Glomerular visceral epithelial cell (primary cell): ENCODE measurements around the gene ACVR1.
"Not testable (repeated sequence)": the region's sequence is repeated elsewhere in the genome, so short reads cannot be mapped to it uniquely, and the experiment has no call there.

ENCODE experiments used
- DNase-seq: peaks from one replicate; pipeline ENCODE4 v3.0.0-alpha.2; 2016; ENCODE audit errors: extremely low spot score

ACVR1 gene

GRCh38 chr2:157761520-157761919 is 114.6 kb downstream of the ACVR1 start:
- peak; percentile 20 for DNase-seq

DNA sequence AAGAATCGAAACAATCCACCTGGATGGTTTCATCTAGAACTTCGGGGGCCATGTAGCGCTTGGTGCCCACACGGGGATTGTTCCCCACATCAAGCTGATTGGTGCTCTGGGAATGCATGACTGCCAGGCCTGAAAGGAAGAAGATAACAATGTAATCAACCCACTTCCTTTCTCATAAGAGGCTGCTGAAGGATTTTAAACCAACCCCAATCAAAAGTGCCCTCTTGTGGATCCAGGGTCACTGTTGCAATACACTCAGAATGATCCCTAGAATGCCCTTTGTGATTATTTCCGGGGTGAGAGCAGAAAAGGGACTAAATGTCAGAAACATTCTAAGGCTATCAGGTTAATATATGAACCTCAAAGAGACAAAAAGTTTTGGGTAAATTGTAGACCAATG is 115.2 kb downstream of the ACVR1 start:
- DNase-seq: no peak

DNA sequence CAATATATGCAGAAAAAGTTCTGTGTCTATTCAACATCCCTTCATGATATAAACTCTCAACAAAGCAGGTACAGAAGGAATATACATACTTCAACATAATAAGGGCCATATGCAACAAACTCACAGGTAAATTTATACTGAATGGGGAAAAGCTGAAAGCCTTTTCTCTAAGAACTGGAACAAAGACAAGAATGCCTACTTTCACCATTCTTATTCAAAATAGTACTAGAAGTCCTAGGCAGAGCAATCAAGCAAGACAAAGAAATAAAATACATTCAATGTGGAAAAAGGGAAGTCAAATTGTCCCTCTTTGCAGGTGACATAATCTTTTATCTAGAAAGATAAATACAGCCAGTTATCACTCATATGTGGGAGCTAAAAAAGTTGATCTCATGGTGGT is 116.3 kb downstream of the ACVR1 start:
- no peak for DNase-seq

DNA sequence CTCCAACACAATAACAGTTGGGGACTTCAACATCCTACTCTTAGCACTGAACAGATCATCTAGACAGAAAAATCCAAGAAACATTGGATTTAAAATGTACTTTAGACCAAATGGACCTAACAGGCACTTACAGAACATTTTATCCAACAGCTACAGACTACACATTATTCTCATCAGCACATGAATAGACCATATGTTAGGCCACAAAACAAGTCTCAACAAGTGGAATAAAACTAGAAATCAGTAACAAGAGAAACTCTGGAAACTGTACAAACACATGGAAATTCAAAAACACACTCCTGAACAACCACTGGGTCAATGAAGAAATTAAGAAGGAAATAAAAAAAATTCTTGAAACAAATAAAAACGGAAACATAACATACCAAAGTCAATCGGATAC is 117.5 kb downstream of the ACVR1 start:
- DNase-seq: no peak

- no peak for DNase-seq
These were observed 118.6 kb downstream of the ACVR1 start for GRCh38 chr2:157757500-157757899.

DNA sequence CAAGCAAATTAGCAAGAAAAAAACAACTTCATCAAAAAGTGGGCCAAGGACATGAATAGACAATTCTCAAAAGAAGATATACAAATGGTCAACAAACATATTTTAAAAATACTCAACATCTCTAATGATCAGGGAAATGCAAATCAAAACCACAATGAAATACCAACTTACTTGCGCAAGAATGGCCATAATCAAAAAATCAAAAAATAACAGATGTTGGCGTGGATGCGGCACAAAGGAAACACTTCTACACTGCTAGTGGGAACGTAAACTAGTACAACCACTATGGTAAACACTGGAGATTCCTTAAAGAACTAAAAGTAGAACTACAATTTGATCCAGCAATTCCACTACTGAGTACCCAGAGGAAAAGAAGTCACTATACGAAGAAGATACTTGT is 119.7 kb downstream of the ACVR1 start:
- not testable (repeated sequence) for DNase-seq

- peak; percentile 69 for DNase-seq
These were observed 124.6 kb downstream of the ACVR1 start for GRCh38 chr2:157751462-157752058.

DNA sequence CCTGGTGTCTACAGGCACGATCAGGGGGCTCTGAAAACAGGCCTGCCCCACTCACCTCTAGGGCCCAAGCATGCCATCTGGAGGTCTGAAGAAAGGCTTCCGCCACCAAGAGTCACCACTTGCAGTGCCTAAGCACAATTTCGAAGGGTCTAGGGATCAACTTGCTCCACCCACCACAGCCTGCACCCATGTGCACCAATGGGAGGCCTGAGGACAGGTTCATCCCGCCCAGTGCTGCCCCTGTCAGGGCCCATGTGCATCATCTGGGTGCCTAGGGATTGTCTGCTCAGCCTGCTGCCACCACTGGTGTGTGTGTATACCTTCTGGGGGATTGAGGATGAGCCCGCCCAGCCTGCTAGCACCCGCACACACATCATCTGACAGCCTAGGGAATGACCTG is 126.4 kb downstream of the ACVR1 start:
- no peak for DNase-seq

- DNase-seq: no peak
These were observed 127.6 kb downstream of the ACVR1 start for GRCh38 chr2:157748371-157749142.

- peak; percentile 17 for DNase-seq
These were observed 128.3 kb downstream of the ACVR1 start for GRCh38 chr2:157747695-157748370.

GRCh38 chr2:157747280-157747679 is 128.8 kb downstream of the ACVR1 start:
- no peak for DNase-seq

- peak; percentile 61 for DNase-seq
These were observed 129.7 kb downstream of the ACVR1 start for GRCh38 chr2:157746234-157746950.

DNA sequence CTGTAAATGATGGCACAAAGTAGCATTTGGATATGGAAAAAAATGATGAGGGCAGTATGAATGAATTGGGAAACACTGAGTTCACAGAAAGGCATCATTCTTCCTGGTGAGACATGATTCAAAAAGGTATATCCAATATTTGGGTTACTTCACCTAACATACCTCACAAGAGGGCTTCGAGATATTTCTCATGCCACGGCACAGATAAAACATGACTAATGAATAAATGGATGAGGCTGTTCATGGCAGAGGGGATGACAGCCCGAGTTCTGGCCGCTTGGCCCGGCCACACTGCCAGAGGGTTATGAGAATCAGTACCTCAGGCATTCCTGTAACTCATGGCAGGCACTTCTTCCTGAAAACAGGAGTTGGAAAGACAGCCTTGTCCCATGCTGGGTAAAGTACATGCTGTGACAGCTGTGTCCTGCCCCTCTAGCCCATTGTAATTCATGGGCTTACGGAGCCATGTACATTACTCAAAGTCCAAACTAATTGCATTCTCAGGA is 131.5 kb downstream of the ACVR1 start:
- DNase-seq: no peak

GRCh38 chr2:157743051-157743450 is 133.1 kb downstream of the ACVR1 start:
- no peak for DNase-seq

GRCh38 chr2:157741819-157742484 is 134.2 kb downstream of the ACVR1 start:
- DNase-seq: no peak

DNA sequence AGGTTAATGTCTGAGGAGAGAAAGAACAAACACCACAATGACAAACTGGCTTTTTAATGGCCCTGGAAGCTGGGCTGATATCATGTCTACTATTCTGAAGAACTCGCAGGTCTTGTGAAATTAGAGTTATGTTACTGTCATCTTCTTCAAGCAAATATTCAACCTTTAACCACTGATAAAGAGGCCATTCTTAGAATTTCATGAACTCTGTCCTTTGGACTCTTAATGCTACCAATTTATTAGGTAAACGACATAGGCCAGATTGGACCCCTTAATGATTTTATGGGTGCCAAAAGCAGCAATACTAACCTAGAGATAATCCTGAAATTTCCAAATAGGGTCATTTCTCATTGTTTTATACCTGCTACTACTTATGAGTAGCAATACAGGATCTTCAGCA is 138.5 kb downstream of the ACVR1 start:
- no peak for DNase-seq

DNA sequence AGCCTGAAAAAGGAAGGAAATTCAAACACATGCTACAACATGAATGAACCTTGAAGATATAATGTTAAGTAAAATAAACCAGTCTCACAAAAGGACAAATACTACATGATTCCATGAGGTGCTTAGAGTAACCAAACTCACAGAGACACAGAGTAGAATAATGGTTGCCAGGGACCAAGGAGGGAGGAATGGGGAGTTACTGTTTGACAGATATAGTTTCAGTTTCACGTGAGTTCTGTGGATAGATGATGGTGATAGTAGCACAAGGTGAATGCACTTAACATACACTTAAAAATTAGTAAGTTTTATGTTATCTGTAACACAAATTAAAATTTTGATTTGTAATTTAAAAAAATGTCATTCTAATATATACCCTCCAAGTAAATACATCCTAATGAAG is 140.6 kb downstream of the ACVR1 start:
- no peak for DNase-seq

GRCh38 chr2:157733263-157733662 is 142.9 kb downstream of the ACVR1 start:
- no peak for DNase-seq

GRCh38 chr2:157732596-157732995 is 143.5 kb downstream of the ACVR1 start:
- no peak for DNase-seq

- DNase-seq: no peak
These were observed 148.4 kb downstream of the ACVR1 start for GRCh38 chr2:157727693-157728092.

GRCh38 chr2:157726946-157727345 is 149.2 kb downstream of the ACVR1 start:
- DNase-seq: no peak

DNA sequence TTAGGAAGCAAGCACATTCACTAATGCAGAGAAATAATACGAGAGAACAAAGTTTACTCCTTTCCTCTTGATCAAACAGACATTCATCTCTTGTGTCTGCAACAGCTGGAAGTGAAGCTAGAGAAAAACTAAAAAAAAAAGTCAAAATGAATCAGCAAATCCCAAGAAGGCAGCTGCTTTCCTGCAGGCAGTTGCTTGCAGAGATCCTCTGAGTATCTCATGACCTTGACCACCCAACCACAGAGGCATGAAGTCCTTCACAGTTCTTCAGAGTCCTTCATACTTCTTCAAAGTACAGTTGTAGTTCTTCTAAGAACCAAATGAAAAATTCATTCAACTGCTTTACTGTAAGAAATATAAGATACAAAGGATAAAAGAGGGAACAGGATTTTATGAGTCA is 150.3 kb downstream of the ACVR1 start:
- DNase-seq: no peak
